Inflammatory macrophage treated with lipopolysaccharide for 4 hours (primary cell): ENCODE results near the gene CDC42.
A peak's percentile ranks its signal among the peaks of the same experiment; 100 is the strongest.

ENCODE experiments used
- DNase-seq: peaks from one replicate; pipeline ENCODE4 v3.0.0-alpha.2; 2020

The CDC42 gene

GRCh38 chr1:22111620-22112019 lies 59.1 kb downstream of the CDC42 start:
- DNase-seq: no peak

GRCh38 chr1:22112554-22112953 lies 60.0 kb downstream of the CDC42 start:
- DNase-seq: no peak

- no peak for DNase-seq
Measured at GRCh38 chr1:22114083-22115012, 61.8 kb downstream of the CDC42 start.

DNA sequence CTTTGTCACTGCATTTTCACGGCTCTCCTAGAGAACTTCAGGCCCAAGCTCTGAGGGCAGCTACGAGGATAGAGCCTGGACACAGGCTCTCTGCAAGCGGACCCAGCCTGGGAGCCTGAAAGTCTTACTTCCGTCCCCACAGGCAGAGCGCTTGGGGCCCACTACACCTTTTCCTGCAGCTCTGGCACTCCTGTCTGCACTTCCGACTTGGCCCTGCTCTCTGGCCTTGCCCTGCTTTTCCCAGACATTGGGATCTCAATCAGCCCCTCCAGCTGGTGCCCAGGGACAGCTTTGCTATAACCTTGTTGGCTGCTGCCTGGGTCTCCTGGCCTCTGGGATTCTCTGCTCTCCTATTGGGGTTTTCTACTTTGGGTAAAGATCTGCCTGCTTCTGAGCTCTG lies 62.8 kb downstream of the CDC42 start:
- DNase-seq: no peak

GRCh38 chr1:22117238-22117637 lies 64.7 kb downstream of the CDC42 start:
- DNase-seq: no peak

DNA sequence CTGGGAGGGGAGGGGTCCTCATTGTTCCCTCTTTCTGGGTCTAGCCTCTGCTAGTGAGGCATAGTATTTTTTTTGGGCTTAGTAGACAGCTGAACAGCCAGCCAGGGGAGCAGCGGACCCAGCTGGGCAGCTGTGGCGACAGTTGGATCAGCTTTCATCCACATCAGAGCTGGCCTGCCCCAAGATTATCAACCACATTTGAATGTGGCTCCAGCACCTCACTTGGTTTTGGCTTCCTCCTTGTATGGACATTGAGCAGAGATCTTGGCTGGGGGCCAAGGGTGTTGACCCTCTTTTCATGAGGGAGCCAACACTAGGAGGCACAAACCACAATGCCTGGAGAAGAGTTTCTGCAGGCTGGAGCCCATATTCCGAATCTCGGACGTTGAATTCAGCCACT lies 65.3 kb downstream of the CDC42 start:
- DNase-seq: no peak

DNA sequence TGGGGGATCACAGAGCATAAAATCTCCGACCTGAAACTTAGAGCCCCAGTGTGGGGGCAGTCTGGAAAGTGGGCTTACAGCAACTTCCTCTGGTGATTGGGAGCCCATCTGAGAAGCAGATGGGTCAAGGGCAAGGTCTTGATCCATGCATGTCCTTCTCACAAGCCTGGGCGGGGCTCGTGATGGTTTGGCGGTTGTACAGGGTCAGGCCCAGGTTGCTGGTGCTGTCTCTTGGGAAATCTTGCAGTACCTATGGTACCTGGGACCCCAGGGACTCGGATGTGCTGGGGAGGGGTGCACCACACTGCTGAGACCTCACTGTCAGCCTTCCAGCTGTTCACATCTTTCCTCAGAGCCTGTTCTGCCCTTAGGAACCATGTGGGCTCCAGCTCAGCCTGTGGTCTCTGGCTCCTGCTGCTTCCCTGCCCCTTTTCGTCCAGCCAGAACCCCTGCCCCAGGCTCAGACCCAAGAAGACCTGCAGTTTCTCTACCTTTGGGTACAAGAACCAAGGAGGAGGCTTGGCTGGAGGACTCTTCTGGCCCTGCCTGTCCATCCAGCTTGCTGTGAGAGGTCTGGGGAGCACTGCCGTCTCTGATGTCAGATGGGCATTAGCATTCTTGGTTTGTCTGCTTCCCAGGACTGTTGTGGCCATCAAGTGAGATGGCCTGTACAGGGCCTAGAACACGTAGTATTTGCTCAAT lies 65.9 kb downstream of the CDC42 start:
- no peak for DNase-seq

GRCh38 chr1:22119626-22120468 lies 67.3 kb downstream of the CDC42 start:
- no peak for DNase-seq

- DNase-seq: no peak
Measured at GRCh38 chr1:22120469-22120790, 67.9 kb downstream of the CDC42 start.

GRCh38 chr1:22121421-22121911 lies 69.0 kb downstream of the CDC42 start:
- DNase-seq: no peak

GRCh38 chr1:22122273-22123070 lies 70.0 kb downstream of the CDC42 start:
- DNase-seq: no peak

GRCh38 chr1:22123071-22123390 lies 70.5 kb downstream of the CDC42 start:
- DNase-seq: no peak

GRCh38 chr1:22123901-22124404 lies 71.4 kb downstream of the CDC42 start:
- DNase-seq: no peak

- no peak for DNase-seq
Measured at GRCh38 chr1:22124592-22125229, 72.2 kb downstream of the CDC42 start.

DNA sequence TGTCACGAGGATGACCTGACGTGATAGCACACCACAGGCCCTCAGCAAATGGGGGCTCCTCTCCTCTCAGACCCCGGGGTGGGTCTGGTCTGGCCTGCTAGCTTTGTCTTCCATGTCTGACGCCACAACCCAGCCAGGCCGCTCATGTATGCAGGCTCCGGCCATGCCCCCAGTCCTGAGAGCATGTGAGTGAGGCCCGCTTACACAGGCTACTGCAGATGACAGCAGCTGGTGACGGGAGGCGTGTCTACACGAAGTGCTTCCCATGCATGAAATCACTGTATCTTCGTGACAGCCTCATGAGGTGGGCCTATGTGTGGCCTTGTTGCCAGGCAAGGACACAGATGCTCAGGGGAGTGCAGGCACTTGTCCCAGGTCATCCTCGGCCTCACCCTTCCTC lies 74.0 kb downstream of the CDC42 start:
- DNase-seq: no peak

DNA sequence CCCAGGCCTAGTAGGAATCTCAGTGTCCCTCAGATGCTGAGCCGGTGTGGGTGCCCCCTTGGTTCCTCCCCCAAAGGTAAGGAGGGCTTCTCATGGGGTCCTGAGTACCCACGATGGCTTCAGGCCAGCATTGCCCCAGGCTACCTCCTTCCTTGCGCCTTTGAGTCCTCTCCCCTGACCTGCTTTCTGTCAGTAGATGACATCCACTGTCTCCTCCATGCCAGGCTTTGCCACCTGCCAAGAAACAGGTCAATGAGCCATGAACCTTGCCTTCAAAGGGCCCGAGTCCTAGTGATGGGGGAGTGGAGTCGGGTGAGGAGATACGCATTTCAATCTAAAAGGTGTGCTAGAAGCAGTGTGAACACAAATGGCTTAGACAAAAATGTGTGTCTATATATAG lies 74.7 kb downstream of the CDC42 start:
- no peak for DNase-seq

GRCh38 chr1:22127731-22128130 lies 75.2 kb downstream of the CDC42 start:
- no peak for DNase-seq

GRCh38 chr1:22128392-22128791 lies 75.9 kb downstream of the CDC42 start:
- no peak for DNase-seq

- no peak for DNase-seq
Measured at GRCh38 chr1:22129501-22130117, 77.1 kb downstream of the CDC42 start.

DNA sequence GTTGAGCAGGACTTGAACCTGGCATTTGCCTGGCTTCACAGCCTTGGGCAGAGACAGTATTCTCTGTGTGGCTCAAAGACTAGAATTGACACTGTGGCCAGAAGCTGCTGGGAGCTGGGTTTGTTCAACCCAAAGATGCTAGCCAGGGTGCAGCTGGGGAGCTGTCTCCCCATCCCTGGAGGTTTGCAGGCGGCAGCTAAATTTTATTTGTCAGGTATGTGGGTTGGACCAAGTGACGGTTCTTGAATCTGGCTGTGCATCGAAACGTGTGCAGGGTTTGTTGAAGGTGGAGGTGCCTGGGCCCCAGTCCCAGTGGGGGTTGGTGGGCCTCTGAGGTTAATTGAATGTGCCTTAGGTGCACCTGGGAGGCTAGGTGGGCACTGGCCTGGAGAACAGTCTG lies 78.6 kb downstream of the CDC42 start:
- DNase-seq: no peak

DNA sequence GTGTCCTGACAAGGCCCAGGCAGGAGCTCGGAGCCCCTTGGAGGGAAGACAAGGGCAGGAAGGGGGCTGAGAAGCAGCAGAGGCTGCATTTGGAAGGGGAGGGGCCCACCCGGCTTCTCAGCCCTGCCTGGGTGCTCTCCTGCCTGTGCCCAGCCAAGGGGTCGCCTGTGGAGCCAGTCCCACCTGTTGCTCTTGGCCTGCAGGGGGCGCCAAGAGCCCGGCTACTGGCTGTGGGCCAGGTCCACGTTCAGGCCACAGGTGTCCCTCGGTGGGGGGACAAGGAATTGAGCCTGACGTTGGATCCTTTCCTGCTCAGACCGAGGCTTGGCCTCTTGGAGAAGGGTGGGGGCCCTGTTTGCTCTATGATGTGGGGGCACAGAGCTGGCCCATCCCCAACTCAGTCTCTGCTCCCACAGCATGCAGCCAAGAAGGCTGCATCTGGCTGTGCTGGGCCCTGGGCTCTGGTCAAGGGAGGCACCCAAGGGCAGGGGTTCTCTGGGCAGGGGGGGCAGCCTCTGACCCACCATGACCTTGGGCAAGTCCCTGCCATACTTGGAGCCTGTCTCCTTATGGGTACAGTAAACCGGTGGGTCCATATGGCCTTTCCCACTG lies 79.5 kb downstream of the CDC42 start:
- DNase-seq: peak; percentile 29
